Fibroblast of lung (primary cell): ENCODE measurements around the gene RINL. TPM values are rescaled to one million over a fixed set of nuclear protein-coding genes. Genes with fewer than 3 reads are reported as not detected.

Experiments
- DNase-seq, 2 donors: peaks; one replicate each; pipeline versions ENCODE4 v3.0.0 to v3.0.0-alpha.2; 2010; ENCODE audit warnings: low read depth in 2 of 2
- H2AFZ ChIP-seq: 2 replicates; pipeline ENCODE4 v1.5.1; 2012; ENCODE audit warnings: low read length, control low read depth, inconsistent platforms
- H3K27ac ChIP-seq: 2 replicates; pipeline ENCODE4 v1.5.1; 2011; ENCODE audit warnings: low read length, control low read depth; ENCODE audit not compliant: insufficient read depth
- H3K27me3 ChIP-seq: 2 replicates; pipeline ENCODE4 v1.5.1; 2011; ENCODE audit warnings: mild to moderate bottlenecking, low read length; ENCODE audit not compliant: control insufficient read depth, insufficient read depth
- H3K36me3 ChIP-seq: 2 replicates; pipeline ENCODE4 v1.5.1; 2011; ENCODE audit warnings: low read length; ENCODE audit not compliant: control insufficient read depth, insufficient read depth
- H3K4me1 ChIP-seq: 2 replicates; pipeline ENCODE4 v1.5.1; 2011; ENCODE audit warnings: low read length; ENCODE audit not compliant: control insufficient read depth, insufficient read depth; ENCODE audit errors: extremely low read depth
- H3K4me2 ChIP-seq: 2 replicates; pipeline ENCODE4 v1.5.1; 2011; ENCODE audit warnings: low read length, control low read depth; ENCODE audit not compliant: insufficient read depth; ENCODE audit errors: extremely low read depth
- H3K4me3 ChIP-seq, 4 experiments: fragments of 200-600 bp in 1 of 4; sonication (generic) in 1 of 4; replicated peaks in 1 of 4; 2 replicates each; pipeline ENCODE4 v1.5.1; 2011 to 2016; ENCODE audit warnings: low read length in 4 of 4, low read depth in 3 of 4, mild to moderate bottlenecking in 3 of 4, control low read depth in 2 of 4, inconsistent platforms in 1 of 4, mixed read lengths in 1 of 4; ENCODE audit not compliant: insufficient read depth in 1 of 4; ENCODE audit errors: control extremely low read depth in 1 of 4
- H3K79me2 ChIP-seq: 2 replicates; pipeline ENCODE4 v1.5.1; 2012; ENCODE audit warnings: mild to moderate bottlenecking, low read length, inconsistent platforms; ENCODE audit not compliant: control insufficient read depth, insufficient read depth
- H3K9ac ChIP-seq: 2 replicates; pipeline ENCODE4 v1.5.1; 2011; ENCODE audit warnings: mild to moderate bottlenecking, low read length, control low read depth; ENCODE audit not compliant: insufficient read depth
- H3K9me3 ChIP-seq: 2 replicates; pipeline ENCODE4 v1.5.1; 2012; ENCODE audit warnings: low read depth, low read length; ENCODE audit not compliant: control insufficient read depth, insufficient read depth
- H4K20me1 ChIP-seq: 2 replicates; pipeline ENCODE4 v1.5.1; 2011; ENCODE audit warnings: low read length; ENCODE audit not compliant: control insufficient read depth, insufficient read depth; ENCODE audit errors: extremely low read depth
- CTCF ChIP-seq, 2 donors: IDR thresholded peaks in 1 of 2; conservative IDR thresholded peaks in 1 of 2; 1 replicate in 1 of 2; 2 replicates in 1 of 2; pipeline ENCODE4 v1.5.1; 2011 to 2012; ENCODE audit warnings: low read length in 2 of 2, control low read depth in 1 of 2, inconsistent platforms in 1 of 2, low read depth in 1 of 2, mild to moderate bottlenecking in 1 of 2
- EZH2 ChIP-seq: IDR thresholded peaks from 2 replicates; pipeline ENCODE4 v1.5.1; 2012; ENCODE audit warnings: low read length, control low read depth, mild to moderate bottlenecking; ENCODE audit errors: missing control alignments
- polyA plus RNA-seq, 2 donors: library from polyadenylated mRNA; depleted of rRNA in 1 of 2; stranded (reverse) in 1 of 2; unstranded in 1 of 2; fragments of >200 nt; gene quantifications; 2 replicates each; pipeline ENCODE4 v1.2.1, GENCODE V29; 2011 to 2012; ENCODE audit warnings: missing spikeins in 1 of 2
- total RNA-seq: library from RNA; depleted of rRNA; stranded (reverse); fragments of >200 nt; gene quantifications from 2 replicates; pipeline ENCODE4 v1.2.1, GENCODE V29; 2014

RINL gene
- total and polyA plus RNA-seq, 2 donors (not counting 1 experiment from before 2014, with no cell fraction given): 0.59 to 3.5 TPM

- Histone ChIP-seq H3K27ac (no peak overlapping the region), H3K9me3 (no peaks in the 10 kb centered on the region), H3K79me2 (peaks cover 3% of the 10 kb centered on the region), H3K9ac (no peak overlapping the region), H3K4me3 (no peak overlapping the region), H2AFZ (no peak overlapping the region), H3K36me3 (peaks cover 25% of the 10 kb centered on the region), H3K4me1 (peaks cover 31% of the 10 kb centered on the region), H3K27me3 (no peaks in the 10 kb centered on the region), H4K20me1 (no peaks in the 10 kb centered on the region), H3K4me2 (no peak overlapping the region)
- no peak for DNase-seq
- no peak for TF ChIP-seq CTCF (conservative IDR thresholded peaks at IDR 0.05 in 1 of 2, IDR thresholded peaks at IDR 0.05 in 1 of 2; ENCODE audit: low read depth in 1 of 2, low read length in 2 of 2)
- TF ChIP-seq EZH2: no peak
These were observed 43.5 kb downstream of the RINL start for GRCh38 chr19:38834590-38834989.

- Histone ChIP-seq H3K4me3 (no peak overlapping the region), H2AFZ (no peak overlapping the region), H3K9ac (no peak overlapping the region), H3K36me3 (peaks cover 22% of the 10 kb centered on the region), H3K27ac (no peak overlapping the region), H3K27me3 (no peaks in the 10 kb centered on the region), H4K20me1 (no peaks in the 10 kb centered on the region), H3K4me1 (peaks cover 31% of the 10 kb centered on the region), H3K79me2 (no peaks in the 10 kb centered on the region), H3K9me3 (no peaks in the 10 kb centered on the region), H3K4me2 (no peak overlapping the region)
- TF ChIP-seq EZH2 (no peak), CTCF (conservative IDR thresholded peaks at IDR 0.05 in 1 of 2, IDR thresholded peaks at IDR 0.05 in 1 of 2; ENCODE audit: low read depth in 1 of 2, low read length in 2 of 2) (no peak)
- no peak for DNase-seq
These were observed 44.0 kb downstream of the RINL start for GRCh38 chr19:38834104-38834490.

GRCh38 chr19:38833092-38833425 is 45.0 kb downstream of the RINL start:
- TF ChIP-seq EZH2 (no peak), CTCF (conservative IDR thresholded peaks at IDR 0.05 in 1 of 2, IDR thresholded peaks at IDR 0.05 in 1 of 2; ENCODE audit: low read depth in 1 of 2, low read length in 2 of 2) (no peak)
- H3K79me2 ChIP-seq: no peaks in the 10 kb centered on the region
- H3K4me2 ChIP-seq: no peak overlapping the region
- no peaks in the 10 kb centered on the region for H4K20me1 ChIP-seq
- peaks cover 14% of the 10 kb centered on the region for H3K36me3 ChIP-seq
- H2AFZ ChIP-seq: no peak overlapping the region
- H3K9ac ChIP-seq: no peak overlapping the region
- H3K27me3 ChIP-seq: no peaks in the 10 kb centered on the region
- peaks cover 31% of the 10 kb centered on the region for H3K4me1 ChIP-seq
- no peak for DNase-seq
- H3K27ac ChIP-seq: no peak overlapping the region
- H3K9me3 ChIP-seq: no peaks in the 10 kb centered on the region
- H3K4me3 ChIP-seq: no peak overlapping the region
